Neural progenitor cell (in vitro differentiated cells): ENCODE data around the gene KPTN.

Experiments
- CTCF ChIP-seq: fragments of 200-600 bp; sonication (generic); IDR thresholded peaks from 2 replicates; pipeline ENCODE4 v1.5.1; 2017; ENCODE audit warnings: antibody characterized with exemption, mild to moderate bottlenecking
- EZH2 ChIP-seq: fragments of 200-600 bp; sonication (generic); IDR thresholded peaks from 2 replicates; pipeline ENCODE4 v1.6.1; 2017; ENCODE audit warnings: antibody characterized with exemption, mild to moderate bottlenecking, moderate library complexity

- TF ChIP-seq CTCF, result no peak
- no peak for TF ChIP-seq EZH2
Measured at GRCh38 chr19:47483200-47483599, 819 bp downstream of the KPTN start.
